ENCODE data around the gene DAND5.

Gene DAND5

DNA sequence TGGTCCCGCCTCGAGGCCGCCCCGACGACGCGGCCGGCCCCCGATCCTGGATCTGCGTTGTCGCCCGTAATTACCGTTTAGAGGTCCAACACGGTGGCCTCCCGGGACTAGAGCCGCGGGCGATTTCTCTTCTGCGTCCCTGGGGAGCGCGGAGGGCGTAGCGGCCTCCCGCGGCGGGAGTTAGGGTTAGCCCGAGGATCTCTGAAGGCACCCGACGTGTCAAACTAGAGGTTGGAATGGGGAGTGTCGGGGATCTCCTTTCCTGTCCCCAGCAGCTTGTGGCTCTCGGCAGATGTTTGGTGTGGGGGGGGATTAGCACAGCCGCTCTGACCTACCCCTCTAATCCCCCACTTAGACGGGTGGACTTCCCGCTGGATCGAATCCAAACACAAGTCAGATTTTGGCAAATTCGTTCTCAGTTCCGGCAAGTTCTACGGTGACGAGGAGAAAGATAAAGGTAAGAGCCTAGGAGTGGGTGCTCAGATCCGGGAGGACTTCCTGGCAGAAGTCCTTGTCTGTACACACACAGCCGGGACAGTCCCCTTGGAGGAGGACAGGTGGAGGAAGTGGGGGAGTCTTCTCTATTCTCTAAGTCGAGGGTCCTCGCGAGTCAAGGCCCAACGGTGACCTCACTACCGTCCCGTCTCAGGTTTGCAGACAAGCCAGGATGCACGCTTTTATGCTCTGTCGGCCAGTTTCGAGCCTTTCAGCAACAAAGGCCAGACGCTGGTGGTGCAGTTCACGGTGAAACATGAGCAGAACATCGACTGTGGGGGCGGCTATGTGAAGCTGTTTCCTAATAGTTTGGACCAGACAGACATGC lies 30.4 kb upstream of the DAND5 start:
- peaks cover 74% of the 10 kb centered on the region for H3K4me1 Mint-ChIP-seq (ENCODE audit: low read depth)
- H3K9me3 Mint-ChIP-seq: no peaks in the 10 kb centered on the region
- peak overlapping the region; percentile 96 for H3K27ac Mint-ChIP-seq
- no peaks in the 10 kb centered on the region for H3K27me3 Mint-ChIP-seq
- peak; percentile 68 for DNase-seq
- H3K4me3 Mint-ChIP-seq: peak overlapping the region; percentile 98
- H3K36me3 Mint-ChIP-seq (ENCODE audit: low read depth): peaks cover 57% of the 10 kb centered on the region

DNA sequence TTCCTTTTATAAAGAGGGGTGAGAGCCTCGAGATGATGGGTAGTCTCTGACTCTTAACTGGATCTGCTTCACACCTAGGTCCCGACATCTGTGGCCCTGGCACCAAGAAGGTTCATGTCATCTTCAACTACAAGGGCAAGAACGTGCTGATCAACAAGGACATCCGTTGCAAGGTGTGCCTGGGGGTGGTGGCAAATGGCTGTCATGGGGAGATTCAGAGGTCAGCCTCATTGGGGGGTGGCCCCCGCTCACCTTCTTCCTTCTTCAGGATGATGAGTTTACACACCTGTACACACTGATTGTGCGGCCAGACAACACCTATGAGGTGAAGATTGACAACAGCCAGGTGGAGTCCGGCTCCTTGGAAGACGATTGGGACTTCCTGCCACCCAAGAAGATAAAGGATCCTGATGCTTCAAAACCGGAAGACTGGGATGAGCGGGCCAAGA lies 29.4 kb upstream of the DAND5 start:
- Mint-ChIP-seq H3K27me3 (no peaks in the 10 kb centered on the region), H3K9me3 (no peaks in the 10 kb centered on the region), H3K4me3 (peak overlapping the region; percentile 98), H3K36me3 (ENCODE audit: low read depth) (peaks cover 67% of the 10 kb centered on the region), H3K4me1 (ENCODE audit: low read depth) (peaks cover 80% of the 10 kb centered on the region), H3K27ac (peak overlapping the region; percentile 96)
- no peak for DNase-seq

DNA sequence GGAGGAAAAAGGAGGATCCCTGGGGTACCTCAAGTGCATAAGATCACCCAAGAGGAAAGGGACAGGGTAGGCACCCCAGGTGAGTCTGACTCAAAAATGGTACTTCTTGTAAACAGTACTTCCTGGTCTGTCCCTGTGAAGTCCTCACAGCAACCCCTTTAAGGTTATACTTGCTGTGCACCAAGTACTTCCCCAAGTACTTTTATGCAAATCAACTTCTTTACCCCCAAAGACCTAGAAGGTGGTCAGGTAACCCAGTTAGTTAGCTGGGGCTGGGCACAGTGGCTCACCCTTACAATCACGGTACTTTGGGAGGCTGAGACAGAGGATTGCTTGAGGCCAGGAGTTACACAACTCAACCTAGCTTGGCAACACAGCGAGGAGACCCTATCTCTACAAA lies 28.5 kb upstream of the DAND5 start:
- H3K27ac Mint-ChIP-seq: peak overlapping the region; percentile 96
- H3K9me3 Mint-ChIP-seq: no peaks in the 10 kb centered on the region
- no peaks in the 10 kb centered on the region for H3K27me3 Mint-ChIP-seq
- DNase-seq: no peak
- H3K4me1 Mint-ChIP-seq (ENCODE audit: low read depth): peaks cover 82% of the 10 kb centered on the region
- H3K36me3 Mint-ChIP-seq (ENCODE audit: low read depth): peaks cover 75% of the 10 kb centered on the region
- H3K4me3 Mint-ChIP-seq: peak overlapping the region; percentile 98

DNA sequence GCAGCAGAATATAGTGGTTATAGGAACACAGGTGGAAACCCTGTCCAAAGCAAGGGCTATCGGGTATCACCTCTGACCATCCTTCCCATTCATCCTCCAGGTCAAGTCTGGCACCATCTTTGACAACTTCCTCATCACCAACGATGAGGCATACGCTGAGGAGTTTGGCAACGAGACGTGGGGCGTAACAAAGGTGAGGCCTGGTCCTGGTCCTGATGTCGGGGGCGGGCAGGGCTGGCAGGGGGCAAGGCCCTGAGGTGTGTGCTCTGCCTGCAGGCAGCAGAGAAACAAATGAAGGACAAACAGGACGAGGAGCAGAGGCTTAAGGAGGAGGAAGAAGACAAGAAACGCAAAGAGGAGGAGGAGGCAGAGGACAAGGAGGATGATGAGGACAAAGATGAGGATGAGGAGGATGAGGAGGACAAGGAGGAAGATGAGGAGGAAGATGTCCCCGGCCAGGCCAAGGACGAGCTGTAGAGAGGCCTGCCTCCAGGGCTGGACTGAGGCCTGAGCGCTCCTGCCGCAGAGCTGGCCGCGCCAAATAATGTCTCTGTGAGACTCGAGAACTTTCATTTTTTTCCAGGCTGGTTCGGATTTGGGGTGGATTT lies 25.8 kb upstream of the DAND5 start:
- peak overlapping the region; percentile 96 for H3K27ac Mint-ChIP-seq
- H3K36me3 Mint-ChIP-seq (ENCODE audit: low read depth): peaks cover 97% of the 10 kb centered on the region
- no peaks in the 10 kb centered on the region for H3K27me3 Mint-ChIP-seq
- DNase-seq: no peak
- peak overlapping the region; percentile 98 for H3K4me3 Mint-ChIP-seq
- H3K4me1 Mint-ChIP-seq (ENCODE audit: low read depth): peaks cover 87% of the 10 kb centered on the region
- H3K9me3 Mint-ChIP-seq: no peaks in the 10 kb centered on the region

DNA sequence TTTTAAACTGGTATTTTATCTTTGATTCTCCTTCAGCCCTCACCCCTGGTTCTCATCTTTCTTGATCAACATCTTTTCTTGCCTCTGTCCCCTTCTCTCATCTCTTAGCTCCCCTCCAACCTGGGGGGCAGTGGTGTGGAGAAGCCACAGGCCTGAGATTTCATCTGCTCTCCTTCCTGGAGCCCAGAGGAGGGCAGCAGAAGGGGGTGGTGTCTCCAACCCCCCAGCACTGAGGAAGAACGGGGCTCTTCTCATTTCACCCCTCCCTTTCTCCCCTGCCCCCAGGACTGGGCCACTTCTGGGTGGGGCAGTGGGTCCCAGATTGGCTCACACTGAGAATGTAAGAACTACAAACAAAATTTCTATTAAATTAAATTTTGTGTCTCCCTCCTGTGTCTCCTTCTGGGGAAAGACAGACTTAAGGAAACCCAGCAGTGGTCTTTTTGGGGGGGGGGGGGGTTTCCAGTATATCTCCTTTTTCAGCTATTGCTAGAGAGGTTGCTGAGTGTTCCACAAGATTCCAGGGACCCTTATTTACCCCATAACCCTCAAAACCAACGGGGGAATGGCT lies 25.2 kb upstream of the DAND5 start:
- H3K4me3 Mint-ChIP-seq: peak overlapping the region; percentile 92
- H3K4me1 Mint-ChIP-seq (ENCODE audit: low read depth): peaks cover 83% of the 10 kb centered on the region
- no peaks in the 10 kb centered on the region for H3K9me3 Mint-ChIP-seq
- H3K36me3 Mint-ChIP-seq (ENCODE audit: low read depth): peaks cover 97% of the 10 kb centered on the region
- H3K27me3 Mint-ChIP-seq: no peaks in the 10 kb centered on the region
- peak overlapping the region; percentile 98 for H3K27ac Mint-ChIP-seq
- no peak for DNase-seq

DNA sequence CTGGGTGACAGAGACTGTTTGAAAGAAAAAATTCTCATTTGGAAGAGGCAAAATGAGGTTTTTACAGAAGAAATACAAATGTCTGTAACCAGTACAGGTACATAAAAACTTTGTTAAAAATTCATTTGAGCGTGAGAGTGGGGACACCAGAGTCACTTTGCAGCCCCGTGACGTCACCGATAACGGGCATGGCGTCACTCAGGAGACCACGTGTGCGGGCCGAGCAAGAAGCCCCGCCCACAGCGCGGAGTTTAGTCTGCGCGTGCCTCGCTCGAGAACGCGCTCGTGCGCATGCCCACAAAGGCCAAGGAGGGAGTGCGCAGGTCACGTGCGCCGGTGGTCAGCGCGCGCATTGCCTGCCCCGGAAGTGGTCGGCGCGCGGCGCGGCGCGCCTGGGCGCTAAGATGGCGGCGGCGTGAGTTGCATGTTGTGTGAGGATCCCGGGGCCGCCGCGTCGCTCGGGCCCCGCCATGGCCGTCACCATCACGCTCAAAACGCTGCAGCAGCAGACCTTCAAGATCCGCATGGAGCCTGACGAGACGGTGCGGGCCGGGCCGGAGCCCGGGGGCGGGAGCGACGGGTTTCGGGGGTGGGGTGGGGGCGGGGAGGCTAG lies 23.8 kb upstream of the DAND5 start, which contains the start of gene RAD23A:
RAD23A (plus strand) TSS at position 384 of the 613 bp plus-strand sequence; CDS start at position 471, 87 bp downstream.
- H3K4me1 Mint-ChIP-seq (ENCODE audit: low read depth): peaks cover 73% of the 10 kb centered on the region
- peaks cover 97% of the 10 kb centered on the region for H3K36me3 Mint-ChIP-seq (ENCODE audit: low read depth)
- no peaks in the 10 kb centered on the region for H3K27me3 Mint-ChIP-seq
- peak within 1 kb of the TSS; percentile 98 for H3K27ac Mint-ChIP-seq
- peak within 1 kb of the TSS; percentile 92 for H3K4me3 Mint-ChIP-seq
- no peaks in the 10 kb centered on the region for H3K9me3 Mint-ChIP-seq
- peak; percentile 99 for DNase-seq

DNA sequence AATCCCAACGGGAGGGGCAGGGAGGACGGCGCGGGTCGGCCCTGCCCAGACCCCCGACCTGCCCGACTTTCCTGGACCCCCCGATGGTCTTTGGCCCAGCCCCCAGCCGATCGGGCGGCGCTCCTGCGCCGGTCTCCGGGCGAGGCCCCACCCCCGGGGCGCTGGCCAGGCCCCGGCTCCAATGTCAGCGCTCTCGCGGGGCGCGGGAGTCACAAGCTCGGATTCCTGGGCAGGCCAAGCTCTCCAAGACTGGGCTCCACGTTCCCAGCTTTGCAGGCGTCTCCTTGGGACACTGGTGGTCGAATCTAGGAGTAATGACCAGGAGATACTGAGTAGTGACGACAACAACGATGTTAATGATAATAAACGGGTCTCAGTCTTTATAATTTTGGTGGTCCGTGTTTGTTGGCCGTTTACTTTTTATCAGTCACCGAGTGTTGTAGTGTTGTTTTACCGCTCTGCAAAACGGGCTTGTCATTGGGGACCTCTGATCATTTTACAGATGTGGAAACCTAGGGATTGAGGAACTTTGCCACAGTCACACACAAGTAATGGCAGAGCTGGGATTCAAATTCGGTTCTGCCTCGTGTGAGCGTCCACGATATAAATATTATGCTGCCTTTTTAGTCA lies 23.2 kb upstream of the DAND5 start:
- peak overlapping the region; percentile 92 for H3K4me3 Mint-ChIP-seq
- peak; percentile 80 for DNase-seq
- H3K27me3 Mint-ChIP-seq: no peaks in the 10 kb centered on the region
- H3K36me3 Mint-ChIP-seq (ENCODE audit: low read depth): peaks cover 97% of the 10 kb centered on the region
- H3K4me1 Mint-ChIP-seq (ENCODE audit: low read depth): peaks cover 67% of the 10 kb centered on the region
- peak overlapping the region; percentile 98 for H3K27ac Mint-ChIP-seq
- H3K9me3 Mint-ChIP-seq: no peaks in the 10 kb centered on the region

DNA sequence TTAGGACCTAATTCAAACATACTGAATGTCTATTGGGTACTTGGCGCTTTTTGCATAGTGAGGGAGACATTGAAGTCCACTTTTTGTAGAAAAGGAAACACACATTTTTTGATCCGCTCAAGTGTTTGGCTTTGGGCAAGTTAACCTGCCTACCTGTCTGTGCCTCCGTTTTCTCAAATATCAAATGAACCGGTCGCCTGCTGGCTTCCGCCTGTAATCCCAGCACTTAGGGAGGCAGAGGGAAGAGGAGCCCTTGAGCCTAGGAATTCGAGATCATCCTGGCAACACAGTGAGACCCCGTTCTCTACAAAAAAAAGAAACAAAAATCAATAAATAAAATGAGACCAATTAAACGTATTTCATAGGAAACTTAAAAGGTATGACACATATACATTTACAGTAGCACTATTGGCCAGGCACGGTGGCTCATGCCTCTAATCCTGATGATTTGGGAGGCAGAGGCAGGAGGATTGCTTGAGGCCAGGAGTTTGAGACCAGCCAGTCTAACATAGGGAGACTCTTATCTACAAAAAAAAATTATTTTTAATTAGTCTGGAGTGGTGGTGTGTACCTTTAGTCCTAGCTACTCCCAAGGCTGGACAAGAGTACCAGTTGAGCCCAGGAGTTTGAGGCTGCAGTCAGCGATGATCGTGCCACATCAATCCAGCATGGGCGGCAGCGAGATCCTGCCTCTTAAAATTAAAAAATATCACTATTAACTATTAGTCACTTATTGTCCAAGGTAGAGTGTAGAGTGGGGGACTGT lies 22.5 kb upstream of the DAND5 start:
- Mint-ChIP-seq H3K27ac (peak overlapping the region; percentile 98), H3K4me1 (ENCODE audit: low read depth) (peaks cover 61% of the 10 kb centered on the region), H3K36me3 (ENCODE audit: low read depth) (peaks cover 97% of the 10 kb centered on the region), H3K27me3 (no peaks in the 10 kb centered on the region), H3K9me3 (no peaks in the 10 kb centered on the region), H3K4me3 (peak overlapping the region; percentile 92)
- DNase-seq: no peak

DNA sequence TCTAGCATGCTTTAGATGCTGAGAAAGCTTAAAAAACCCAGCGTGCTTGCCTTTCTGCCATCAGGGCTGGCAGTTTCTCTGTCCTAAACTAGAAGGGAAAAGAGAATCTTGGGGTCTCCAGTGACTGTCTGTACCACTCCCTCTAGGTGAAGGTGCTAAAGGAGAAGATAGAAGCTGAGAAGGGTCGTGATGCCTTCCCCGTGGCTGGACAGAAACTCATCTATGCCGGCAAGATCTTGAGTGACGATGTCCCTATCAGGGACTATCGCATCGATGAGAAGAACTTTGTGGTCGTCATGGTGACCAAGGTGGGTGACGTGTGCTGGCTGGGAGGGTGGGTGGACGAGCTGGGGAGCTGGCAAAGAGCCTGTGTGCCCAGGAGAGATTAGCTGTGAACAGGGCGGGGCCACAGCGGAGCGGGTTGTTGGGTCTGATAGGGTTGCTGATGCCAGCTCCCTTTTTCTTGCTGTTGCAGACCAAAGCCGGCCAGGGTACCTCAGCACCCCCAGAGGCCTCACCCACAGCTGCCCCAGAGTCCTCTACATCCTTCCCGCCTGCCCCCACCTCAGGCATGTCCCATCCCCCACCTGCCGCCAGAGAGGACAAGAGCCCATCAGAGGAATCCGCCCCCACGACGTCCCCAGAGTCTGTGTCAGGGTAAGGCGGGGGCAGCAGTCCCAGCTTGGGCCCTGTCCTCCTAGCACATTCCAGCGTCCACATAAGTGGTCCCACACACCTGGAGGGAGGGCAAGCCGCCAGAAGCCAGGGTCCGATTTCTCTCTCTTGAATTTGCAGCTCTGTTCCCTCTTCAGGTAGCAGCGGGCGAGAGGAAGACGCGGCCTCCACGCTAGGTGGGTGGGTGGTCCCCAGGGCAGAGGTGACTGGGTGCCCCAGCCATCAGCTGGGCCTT lies 21.4 kb upstream of the DAND5 start:
- Mint-ChIP-seq H3K4me1 (ENCODE audit: low read depth) (peaks cover 57% of the 10 kb centered on the region), H3K27me3 (no peaks in the 10 kb centered on the region), H3K9me3 (no peaks in the 10 kb centered on the region), H3K4me3 (peak overlapping the region; percentile 92), H3K36me3 (ENCODE audit: low read depth) (peaks cover 96% of the 10 kb centered on the region), H3K27ac (peak overlapping the region; percentile 98)
- DNase-seq: peak; percentile 30

DNA sequence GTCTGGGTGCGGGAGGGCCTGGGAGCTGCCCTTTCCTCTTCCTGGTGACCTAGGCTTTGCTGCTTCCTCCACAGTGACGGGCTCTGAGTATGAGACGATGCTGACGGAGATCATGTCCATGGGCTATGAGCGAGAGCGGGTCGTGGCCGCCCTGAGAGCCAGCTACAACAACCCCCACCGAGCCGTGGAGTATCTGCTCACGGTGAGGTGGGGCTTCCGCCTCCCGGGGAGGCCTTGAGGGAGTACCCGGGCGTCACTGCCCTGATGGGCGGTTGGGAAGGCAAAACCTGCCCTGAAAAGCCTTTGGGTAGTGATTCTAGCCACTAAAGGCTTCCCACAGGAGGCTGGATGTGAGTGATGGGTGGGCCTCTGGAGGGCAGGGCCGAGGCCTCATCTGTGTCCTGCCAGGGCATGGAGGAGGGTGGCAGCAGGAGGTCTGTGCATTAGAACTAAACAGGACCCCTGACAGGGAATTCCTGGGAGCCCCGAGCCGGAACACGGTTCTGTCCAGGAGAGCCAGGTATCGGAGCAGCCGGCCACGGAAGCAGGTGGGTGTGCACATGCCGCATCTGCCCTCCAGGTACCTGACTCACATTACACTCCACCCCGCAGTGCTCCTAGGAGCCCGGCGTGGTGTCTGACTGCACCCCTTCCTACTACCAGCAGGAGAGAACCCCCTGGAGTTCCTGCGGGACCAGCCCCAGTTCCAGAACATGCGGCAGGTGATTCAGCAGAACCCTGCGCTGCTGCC lies 20.6 kb upstream of the DAND5 start:
- DNase-seq: no peak
- Mint-ChIP-seq H3K36me3 (ENCODE audit: low read depth) (peaks cover 96% of the 10 kb centered on the region), H3K27me3 (no peaks in the 10 kb centered on the region), H3K4me1 (ENCODE audit: low read depth) (peaks cover 58% of the 10 kb centered on the region), H3K4me3 (peak overlapping the region; percentile 92), H3K27ac (peak overlapping the region; percentile 98), H3K9me3 (no peaks in the 10 kb centered on the region)

DNA sequence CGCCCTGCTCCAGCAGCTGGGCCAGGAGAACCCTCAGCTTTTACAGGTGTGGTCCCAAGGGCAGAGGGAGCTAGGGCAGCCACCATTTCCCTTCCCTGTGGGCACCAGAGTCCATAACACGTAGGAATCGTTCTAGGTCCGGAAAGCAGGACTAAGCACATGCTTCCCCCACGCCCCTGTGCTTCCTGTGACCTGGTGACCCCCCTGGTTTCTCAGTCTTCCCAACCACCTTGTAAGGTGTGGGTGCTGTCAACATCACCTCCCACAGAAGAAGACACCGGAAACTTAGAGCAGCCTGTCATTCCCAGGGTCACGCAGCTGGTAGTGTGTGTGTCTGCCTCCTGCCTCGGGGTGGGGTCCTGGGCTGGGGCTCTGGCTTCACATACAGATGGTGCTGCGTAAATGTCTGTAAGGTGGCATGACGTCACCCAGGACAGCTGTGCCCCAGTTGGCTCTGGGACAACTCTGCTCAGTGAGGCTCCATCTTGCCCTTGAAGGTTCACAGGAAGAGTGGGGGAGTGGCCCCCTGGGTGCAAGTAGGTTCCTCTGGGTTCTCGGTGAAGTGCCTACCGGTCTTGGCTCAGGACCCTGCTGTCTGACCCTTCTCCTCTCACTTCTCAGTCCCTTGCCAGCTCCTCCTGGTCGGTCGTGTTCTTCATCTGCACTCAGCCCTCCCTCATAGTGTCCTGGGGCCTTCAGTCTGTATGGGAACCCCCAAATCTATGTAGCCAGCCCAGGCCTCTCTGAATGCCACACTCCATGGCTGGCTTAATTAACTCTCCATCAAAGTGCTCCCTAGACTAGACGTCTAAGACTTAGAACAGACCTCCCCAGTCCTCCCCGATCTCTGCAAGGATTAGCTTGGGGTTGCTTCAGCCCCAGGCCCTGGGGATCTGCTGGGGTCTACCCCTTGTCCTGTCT lies 19.8 kb upstream of the DAND5 start:
- H3K9me3 Mint-ChIP-seq: no peaks in the 10 kb centered on the region
- peaks cover 58% of the 10 kb centered on the region for H3K4me1 Mint-ChIP-seq (ENCODE audit: low read depth)
- no peaks in the 10 kb centered on the region for H3K27me3 Mint-ChIP-seq
- H3K36me3 Mint-ChIP-seq (ENCODE audit: low read depth): peaks cover 96% of the 10 kb centered on the region
- no peak overlapping the region for H3K4me3 Mint-ChIP-seq
- DNase-seq: no peak
- peak overlapping the region; percentile 98 for H3K27ac Mint-ChIP-seq
